NOMO-1 (cell line): ENCODE measurements around the gene IFNA5.

Experiments used
- DNase-seq, 2 experiments: peaks; one replicate each; lab custom pipeline; 2025; ENCODE audit not compliant: unreplicated experiment in 2 of 2; lab: John Stamatoyannopoulos, UW

IFNA5 gene

GRCh38 chr9:21305213-21305612 lies at the start of gene IFNA5:
Gene IFNA5, minus strand, starts transcription at chr9:21305313. Its CDS starts 57 bp downstream, at chr9:21305256.
- DNase-seq, result no peak

- DNase-seq, result no peak
Observed at GRCh38 chr9:21350787-21351186, 45.7 kb upstream of the IFNA5 start, which contains the start of gene IFNA6. Gene IFNA6, minus strand, starts transcription at chr9:21350887. Its CDS starts 0 bp downstream, at chr9:21350887.

GRCh38 chr9:21348430-21348970 lies 43.4 kb upstream of the IFNA5 start:
- no peak for DNase-seq

- DNase-seq, result no peak
Observed at GRCh38 chr9:21340735-21341134, 35.6 kb upstream of the IFNA5 start.

GRCh38 chr9:21336457-21336856 lies 31.3 kb upstream of the IFNA5 start:
- DNase-seq, result no peak

- DNase-seq, result no peak
Observed at GRCh38 chr9:21334701-21335632, 29.9 kb upstream of the IFNA5 start, which contains the start of gene KLHL9. Gene KLHL9, minus strand, starts transcription at chr9:21335404. Its CDS starts 545 bp downstream, at chr9:21334859.

GRCh38 chr9:21333226-21333625 lies 28.1 kb upstream of the IFNA5 start:
- no peak for DNase-seq

GRCh38 chr9:21331676-21332402 lies 26.7 kb upstream of the IFNA5 start:
- DNase-seq, result no peak

- DNase-seq, result no peak
Observed at GRCh38 chr9:21326526-21327139, 21.5 kb upstream of the IFNA5 start.

- DNase-seq, result no peak
Observed at GRCh38 chr9:21324047-21324446, 18.9 kb upstream of the IFNA5 start.

GRCh38 chr9:21322911-21323461 lies 17.9 kb upstream of the IFNA5 start:
- DNase-seq, result no peak

GRCh38 chr9:21320465-21320864 lies 15.4 kb upstream of the IFNA5 start:
- no peak for DNase-seq

GRCh38 chr9:21317956-21318923 lies 13.1 kb upstream of the IFNA5 start:
- DNase-seq, result no peak

GRCh38 chr9:21316860-21317259 lies 11.7 kb upstream of the IFNA5 start:
- no peak for DNase-seq

- DNase-seq, result no peak
Observed at GRCh38 chr9:21316032-21316842, 11.1 kb upstream of the IFNA5 start.

- no peak for DNase-seq
Observed at GRCh38 chr9:21314152-21314551, 9.0 kb upstream of the IFNA5 start.

- DNase-seq, result no peak
Observed at GRCh38 chr9:21311889-21312288, 6.8 kb upstream of the IFNA5 start.

- DNase-seq, result no peak
Observed at GRCh38 chr9:21295992-21296391, 9.1 kb downstream of the IFNA5 start.
